ENCODE results near the gene RBM17.
"Not testable (repeated sequence)": the region's sequence is repeated elsewhere in the genome, so short reads cannot be mapped to it uniquely, and the experiment has no call there.

RBM17 gene

DNA sequence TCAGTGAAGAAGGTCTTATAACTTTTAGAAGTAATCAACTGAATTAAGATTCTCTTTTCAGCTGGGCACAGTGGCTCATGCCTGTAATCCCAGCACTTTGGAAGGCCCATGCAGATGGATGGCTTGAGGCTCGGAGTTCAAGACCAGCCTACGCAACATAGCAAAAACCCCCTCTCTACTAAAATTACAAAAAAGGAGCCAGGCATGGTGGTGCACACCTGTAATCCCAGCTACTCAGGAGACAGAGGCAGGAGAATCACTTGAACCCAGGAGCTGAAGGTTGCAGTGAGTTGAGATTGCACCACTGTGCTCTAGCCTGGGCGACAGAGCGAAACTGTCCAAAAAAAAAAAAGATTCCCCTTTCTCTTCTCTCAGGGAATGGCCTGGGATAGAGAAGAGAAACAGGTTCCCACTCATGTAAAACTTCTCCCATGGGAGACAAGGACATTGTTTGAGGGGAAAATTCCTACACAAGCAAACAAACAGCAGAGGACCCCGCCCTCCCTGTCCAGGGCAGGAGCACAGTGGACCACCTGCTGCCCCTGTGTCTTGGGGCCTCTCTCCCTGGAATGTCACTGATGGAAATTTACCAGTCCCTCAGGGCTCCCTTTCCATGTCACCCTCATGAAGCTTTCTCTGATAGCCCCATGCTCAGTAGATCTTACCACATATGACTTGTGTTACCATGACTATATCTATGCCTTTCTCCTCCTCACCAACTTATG, 32.3 kb upstream of the RBM17 start:
- no peak for DNase-seq (ENCODE audit: low read depth, low spot score)

DNA sequence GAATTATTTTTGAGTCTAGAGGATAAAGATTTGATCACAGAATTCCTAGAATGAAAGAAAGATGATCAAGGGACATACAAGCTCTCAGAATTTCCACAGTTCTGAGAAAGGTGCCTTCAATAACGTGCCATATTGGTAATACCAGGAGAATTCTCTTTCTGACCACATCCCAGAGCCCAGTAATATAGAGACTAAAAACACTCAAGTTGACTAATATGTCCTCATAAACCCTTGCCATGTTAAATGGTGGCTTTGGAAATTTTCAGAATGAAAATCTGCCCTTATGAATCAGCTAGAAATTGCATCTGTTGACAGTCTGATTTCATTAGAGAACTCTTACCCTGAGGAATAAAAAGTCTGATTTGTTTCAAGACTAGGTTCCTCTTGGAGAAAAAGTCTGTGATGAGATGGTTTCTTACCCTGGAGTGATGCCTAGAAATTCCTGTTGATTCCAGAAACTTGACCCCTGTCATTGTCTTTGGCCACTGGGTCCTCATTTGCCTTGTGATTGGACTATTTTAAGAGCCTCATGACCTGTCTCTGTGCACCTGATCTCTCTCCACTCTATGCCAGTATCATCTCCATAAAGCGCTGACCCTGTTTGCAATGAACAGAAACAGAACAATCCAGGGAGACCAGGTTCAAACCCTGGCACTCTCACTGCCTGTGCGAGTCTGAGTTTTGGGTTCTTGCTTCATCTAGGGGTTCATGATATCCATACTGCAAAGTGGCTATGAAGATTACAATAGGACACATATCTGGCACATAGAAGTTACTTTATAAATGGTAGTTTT, 30.0 kb upstream of the RBM17 start:
- no peak for DNase-seq (ENCODE audit: low read depth, low spot score)

DNA sequence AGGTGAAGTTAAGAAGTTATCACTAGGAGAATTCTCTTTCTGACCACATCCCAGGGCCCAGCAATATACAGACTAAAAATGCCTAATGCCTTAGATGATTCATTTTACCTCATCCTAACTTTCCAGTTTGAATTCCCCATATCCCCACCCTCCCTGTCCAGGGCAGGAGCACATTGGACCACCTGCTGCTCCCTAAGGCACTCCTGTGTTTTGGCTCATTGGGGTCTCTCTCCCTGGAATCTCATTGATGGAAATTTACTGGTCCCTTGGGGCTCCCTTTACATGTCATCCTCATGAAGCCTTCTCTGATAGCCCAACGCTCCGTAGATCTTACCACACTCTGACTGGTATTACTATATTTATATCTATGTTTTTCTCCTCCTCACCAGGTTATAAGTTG, 29.3 kb upstream of the RBM17 start:
- DNase-seq (ENCODE audit: low read depth, low spot score) = no peak

- no peak for DNase-seq (ENCODE audit: low read depth, low spot score)
Observed at GRCh38 chr10:6061056-6061455, 27.8 kb upstream of the RBM17 start.

DNA sequence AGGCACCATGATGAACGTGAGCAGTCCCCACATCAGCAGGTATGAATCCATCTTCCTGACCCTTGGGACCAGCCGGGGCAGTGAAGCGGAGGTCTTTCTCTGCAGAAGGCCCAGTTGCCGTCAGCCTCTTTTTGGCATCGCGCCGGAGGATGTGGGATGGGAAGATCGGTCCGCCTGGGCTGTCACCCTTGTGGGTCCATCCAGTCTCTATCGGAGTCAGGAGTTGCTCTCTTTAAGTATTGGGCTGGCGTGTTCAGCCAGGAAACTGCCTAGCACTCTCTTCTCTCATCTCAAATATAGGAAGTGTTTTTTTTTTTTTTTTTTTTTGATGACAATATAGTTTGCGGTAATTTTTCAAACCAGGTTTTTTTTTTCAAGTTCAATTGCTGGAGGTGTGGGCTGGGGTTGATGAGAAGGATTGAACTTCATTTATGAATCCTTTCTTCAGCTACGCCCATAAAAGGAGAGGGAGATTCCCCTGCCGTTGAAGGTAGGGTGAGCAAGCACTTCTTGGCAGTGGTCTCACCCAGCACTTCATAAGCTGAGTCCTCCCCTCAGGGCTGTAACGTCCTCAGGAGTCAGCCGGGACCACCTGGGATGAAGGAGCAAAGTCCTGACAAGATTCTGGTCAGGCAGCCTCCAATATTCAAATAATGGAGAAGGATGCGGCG, 26.6 kb upstream of the RBM17 start, which contains the start of gene IL2RA:
Gene IL2RA (minus strand): TSS at position 267 of the 671 bp plus-strand sequence. CDS start 216 bp downstream, at position 51.
- no peak for DNase-seq (ENCODE audit: low read depth, low spot score)

GRCh38 chr10:6064119-6064518, 24.7 kb upstream of the RBM17 start:
- DNase-seq (ENCODE audit: low read depth, low spot score) = no peak

DNA sequence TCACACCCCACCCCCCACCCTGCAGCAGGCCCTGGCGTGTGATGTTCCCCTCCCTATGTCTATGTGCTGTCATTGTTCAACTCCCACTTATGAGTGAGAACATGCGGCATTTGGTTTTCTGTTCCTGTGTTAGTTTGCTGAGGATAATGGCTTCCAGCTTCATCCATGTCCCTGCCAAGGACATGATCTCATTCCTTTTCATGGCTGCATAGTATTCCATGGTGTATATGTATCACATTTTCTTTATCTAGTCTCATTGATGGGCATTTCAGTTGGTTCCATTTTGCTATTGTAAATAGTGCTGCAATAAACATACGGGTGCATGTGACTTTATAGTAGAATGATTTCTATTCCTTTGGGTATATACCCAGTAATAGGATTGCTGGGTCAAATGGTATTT, 24.1 kb upstream of the RBM17 start:
- DNase-seq (ENCODE audit: low read depth, low spot score) = not testable (repeated sequence)

- no peak for DNase-seq (ENCODE audit: low read depth, low spot score)
Observed at GRCh38 chr10:6065406-6065805, 23.4 kb upstream of the RBM17 start.

GRCh38 chr10:6065835-6066234, 23.0 kb upstream of the RBM17 start:
- DNase-seq (ENCODE audit: low read depth, low spot score) = no peak

DNA sequence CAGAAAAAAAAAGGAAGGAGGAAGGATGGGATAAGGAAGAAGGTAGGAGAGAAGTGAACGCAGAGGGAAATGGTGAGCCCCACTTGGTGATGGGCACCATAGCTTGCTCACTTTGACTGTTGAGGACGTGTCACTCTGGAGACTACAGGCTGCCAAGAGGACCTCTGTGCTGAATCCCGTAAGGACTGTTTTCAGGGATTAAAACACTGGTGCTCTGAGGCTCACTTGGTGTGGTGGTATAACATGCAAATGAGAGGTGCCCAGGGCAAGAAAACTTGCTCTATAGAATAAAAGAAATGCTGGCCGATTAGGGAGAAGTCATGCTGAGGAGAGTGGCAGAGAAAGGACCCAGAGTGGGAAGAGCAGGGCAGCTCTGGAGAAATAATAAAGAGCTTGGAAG, 21.4 kb upstream of the RBM17 start:
- DNase-seq (ENCODE audit: low read depth, low spot score) = no peak

- DNase-seq (ENCODE audit: low read depth, low spot score) = no peak
Observed at GRCh38 chr10:6068006-6068405, 20.8 kb upstream of the RBM17 start.

- DNase-seq (ENCODE audit: low read depth, low spot score) = no peak
Observed at GRCh38 chr10:6068422-6068821, 20.4 kb upstream of the RBM17 start.

GRCh38 chr10:6069081-6069931, 19.5 kb upstream of the RBM17 start:
- DNase-seq (ENCODE audit: low read depth, low spot score) = no peak

- DNase-seq (ENCODE audit: low read depth, low spot score) = no peak
Observed at GRCh38 chr10:6070660-6071059, 18.2 kb upstream of the RBM17 start.

DNA sequence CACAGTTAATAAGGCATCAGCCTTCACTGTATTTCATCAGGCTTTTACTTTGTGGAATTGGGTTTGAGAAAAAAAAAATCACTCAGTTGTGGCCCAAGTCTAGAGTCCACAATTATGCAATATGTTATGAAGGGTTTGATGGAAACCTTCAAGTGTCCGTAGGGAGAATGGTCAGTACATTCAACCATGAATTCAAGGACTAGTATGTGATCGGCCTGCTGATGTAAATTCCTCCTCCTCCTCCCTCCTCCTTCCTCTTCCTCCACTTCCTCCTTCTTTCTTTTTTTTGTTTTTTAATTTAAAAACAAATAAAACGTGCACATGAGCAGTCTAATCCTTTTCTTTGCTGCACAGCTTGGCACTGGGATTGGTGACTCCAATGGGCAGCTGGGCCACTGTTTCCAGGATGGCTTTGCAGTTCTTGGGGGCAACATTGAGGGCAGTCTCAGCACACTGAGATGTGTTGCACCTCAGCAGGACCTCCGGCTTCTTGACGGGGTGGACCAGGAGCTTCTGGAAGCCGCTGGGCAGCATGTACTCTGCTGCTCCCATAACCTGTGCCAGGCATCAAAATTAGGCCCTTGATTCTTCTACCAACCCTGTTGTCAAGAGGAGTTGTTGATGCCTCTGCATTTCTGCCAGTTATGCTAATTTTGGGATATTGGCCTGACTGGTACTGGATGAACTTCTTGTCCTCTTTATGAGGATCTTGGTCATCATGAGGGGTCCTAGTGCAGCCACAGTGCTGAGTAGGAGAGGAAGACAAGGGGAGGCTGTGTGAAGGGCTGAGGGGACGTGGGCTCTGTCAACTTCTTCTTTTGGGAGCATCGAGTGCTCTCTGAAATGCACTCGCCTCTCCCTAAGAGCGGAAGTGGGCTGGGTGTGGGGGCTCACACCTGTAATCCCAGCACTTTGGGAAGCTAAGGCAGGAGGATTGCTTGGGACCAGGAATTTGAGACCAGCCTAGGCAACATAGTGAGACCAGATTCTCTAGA, 17.4 kb upstream of the RBM17 start:
- no peak for DNase-seq (ENCODE audit: low read depth, low spot score)

DNA sequence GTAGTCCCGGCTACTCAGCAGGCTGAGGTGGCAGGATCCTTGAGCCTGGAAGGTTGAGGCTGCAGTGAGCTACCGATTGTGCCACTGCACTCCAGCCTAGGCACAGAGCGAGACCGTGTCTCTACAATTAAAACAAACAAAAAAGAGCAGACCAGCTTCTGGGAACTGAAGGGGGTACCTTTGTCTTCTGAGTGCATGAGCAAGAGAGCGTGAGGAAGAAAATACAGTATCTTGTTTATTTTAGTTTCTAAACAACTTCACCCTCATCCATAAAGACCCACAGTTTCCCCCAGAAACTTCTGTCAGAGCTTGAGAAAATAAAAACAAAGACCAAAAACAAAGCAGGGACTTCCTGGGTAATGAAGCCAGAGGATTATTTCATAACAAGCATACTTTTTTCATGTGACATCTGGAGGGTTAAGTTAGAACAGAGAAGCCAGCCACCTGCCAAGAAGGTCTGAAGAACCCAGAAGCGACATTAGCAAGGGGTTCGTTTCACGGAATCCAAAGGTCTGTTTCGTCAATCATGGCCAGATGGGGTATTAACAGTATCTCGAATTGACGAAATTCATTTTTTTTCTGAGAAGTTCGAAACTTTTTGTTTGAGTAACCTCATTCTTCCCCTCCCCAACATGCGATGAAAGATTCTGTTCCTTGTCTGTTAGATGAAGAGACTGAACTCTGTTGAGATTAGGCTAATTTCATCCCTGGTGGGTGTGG, 16.5 kb upstream of the RBM17 start:
- no peak for DNase-seq (ENCODE audit: low read depth, low spot score)

- no peak for DNase-seq (ENCODE audit: low read depth, low spot score)
Observed at GRCh38 chr10:6074489-6075301, 14.1 kb upstream of the RBM17 start.

GRCh38 chr10:6077071-6077675, 11.7 kb upstream of the RBM17 start:
- no peak for DNase-seq (ENCODE audit: low read depth, low spot score)

Data from brain pericyte (primary cell).